Activated T-helper 1 cell treated with anti-CD3 and anti-CD28 coated beads, Interleukin-2, amount 50 U/mL, for 16 hours (primary cell): ENCODE measurements around the gene SIAE.

ENCODE experiments used
- DNase-seq, 2 donors: peaks; one replicate each; pipeline ENCODE4 v3.0.0-alpha.2; 2020; ENCODE audit warnings: low read depth in 1 of 2, low spot score in 1 of 2

The SIAE gene, protein sequence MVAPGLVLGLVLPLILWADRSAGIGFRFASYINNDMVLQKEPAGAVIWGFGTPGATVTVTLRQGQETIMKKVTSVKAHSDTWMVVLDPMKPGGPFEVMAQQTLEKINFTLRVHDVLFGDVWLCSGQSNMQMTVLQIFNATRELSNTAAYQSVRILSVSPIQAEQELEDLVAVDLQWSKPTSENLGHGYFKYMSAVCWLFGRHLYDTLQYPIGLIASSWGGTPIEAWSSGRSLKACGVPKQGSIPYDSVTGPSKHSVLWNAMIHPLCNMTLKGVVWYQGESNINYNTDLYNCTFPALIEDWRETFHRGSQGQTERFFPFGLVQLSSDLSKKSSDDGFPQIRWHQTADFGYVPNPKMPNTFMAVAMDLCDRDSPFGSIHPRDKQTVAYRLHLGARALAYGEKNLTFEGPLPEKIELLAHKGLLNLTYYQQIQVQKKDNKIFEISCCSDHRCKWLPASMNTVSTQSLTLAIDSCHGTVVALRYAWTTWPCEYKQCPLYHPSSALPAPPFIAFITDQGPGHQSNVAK

GRCh38 chr11:124673333-124674167 lies at the start of gene SIAE, which contains the start of gene SPA17:
SIAE (minus strand) TSS chr11:124673739; CDS start chr11:124673708, 31 bp downstream.
SPA17 (plus strand) TSS chr11:124673904; CDS start chr11:124675265, 1,361 bp downstream.
- DNase-seq, result peak; percentile 59 to 74

- no peak for DNase-seq
These were observed 48.6 kb upstream of the SIAE start for GRCh38 chr11:124722176-124722575.

GRCh38 chr11:124719534-124719933 lies 46.0 kb upstream of the SIAE start:
- DNase-seq, result no peak

- no peak for DNase-seq
These were observed 45.3 kb upstream of the SIAE start for GRCh38 chr11:124718801-124719200.

DNA sequence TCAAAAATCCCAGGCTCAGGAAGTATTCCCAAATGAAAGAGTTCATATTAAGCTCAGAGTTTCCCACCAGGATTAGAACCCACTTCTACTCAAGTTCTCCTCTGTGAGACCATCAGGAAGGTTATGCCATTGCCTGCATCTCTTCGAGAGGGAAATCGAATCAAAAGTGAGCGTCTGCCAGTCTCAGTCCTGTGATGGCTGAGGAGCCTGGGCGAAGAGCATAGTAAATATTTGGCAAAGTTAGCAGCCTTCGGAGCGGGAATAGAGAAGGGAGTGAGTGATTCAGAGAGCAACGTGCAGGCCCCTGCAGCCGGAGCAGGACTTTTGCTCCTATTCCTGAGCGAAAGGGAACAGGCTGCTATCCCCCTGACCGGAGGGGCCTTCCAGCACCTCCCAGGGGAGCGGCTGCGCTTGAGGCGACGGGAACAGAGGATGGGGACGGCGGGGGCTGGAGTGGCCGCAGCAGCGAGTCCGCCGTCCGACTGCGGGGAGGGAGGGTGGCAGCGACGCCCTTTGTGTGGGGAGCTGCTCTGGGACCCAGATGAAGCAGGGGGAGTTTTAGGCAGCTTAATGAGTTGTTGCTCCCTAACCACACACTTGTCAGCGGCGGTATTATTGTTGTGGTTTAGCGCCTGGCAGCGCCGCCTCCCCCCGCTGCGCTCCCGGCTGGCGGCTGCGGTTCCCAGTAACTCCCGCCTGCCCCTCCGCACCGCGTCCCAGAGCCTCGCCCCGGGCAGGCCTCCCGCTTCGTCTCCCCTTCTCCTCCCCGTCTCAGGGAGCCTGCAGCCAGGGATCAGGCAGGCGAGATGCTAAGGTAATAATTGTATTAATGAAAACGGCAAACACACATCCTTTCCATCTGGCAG lies 44.5 kb upstream of the SIAE start:
- no peak for DNase-seq

DNA sequence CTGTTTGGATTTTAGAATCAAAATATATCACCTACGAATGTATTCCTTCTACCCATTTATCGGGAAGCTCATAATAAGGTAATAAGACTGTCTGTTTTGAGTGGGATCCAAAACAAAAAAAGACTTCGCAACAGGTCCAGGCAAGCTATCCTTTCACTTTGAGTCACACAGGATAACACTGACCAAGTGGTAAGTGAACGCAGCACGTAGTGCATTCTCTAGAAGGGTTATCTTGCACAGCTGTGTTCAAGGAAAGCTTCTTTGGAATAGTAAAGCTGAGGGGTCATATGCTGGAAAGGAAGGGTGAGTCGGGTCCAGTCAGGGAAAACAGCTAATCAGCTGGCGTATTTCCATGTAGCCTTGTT lies 43.9 kb upstream of the SIAE start:
- no peak for DNase-seq

GRCh38 chr11:124716591-124716990 lies 43.1 kb upstream of the SIAE start:
- DNase-seq, result no peak

DNA sequence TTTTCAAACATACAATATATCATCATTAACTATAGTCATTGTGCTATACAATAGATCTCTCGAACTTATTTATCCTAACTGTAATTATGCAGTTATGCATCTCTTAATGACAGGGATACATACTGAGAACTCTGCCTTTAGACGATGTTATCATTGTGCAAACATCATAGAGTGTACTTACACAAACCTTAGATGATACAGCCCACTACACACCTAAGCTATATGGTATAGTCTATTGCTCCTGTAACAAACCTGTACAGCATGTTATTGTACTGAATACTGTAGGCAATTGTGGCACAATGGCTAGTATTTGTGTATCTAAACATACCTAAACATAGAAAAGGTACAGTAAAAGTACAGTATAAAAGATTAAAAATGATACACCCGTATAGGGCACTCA lies 38.9 kb upstream of the SIAE start:
- DNase-seq, result no peak

DNA sequence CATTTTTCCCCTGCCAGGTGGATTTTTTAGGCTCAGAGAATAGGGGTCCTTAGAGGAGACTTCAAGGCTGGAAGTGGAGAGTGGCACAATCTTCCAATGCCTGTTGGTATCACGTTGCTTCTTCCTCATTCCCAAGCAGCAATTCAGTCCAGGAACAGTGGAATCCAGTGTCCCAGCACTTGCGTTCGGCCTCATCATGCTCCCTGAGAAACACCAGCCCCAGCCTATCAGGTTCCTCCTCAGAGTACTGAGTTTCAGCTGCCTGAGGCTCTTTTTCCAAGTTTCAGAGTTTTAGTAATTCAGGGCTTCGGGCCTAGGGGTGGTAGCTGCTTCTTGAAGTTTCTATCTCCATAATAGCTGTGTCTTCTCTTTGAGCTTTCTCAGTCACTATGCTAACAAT lies 34.3 kb upstream of the SIAE start:
- DNase-seq, result no peak

DNA sequence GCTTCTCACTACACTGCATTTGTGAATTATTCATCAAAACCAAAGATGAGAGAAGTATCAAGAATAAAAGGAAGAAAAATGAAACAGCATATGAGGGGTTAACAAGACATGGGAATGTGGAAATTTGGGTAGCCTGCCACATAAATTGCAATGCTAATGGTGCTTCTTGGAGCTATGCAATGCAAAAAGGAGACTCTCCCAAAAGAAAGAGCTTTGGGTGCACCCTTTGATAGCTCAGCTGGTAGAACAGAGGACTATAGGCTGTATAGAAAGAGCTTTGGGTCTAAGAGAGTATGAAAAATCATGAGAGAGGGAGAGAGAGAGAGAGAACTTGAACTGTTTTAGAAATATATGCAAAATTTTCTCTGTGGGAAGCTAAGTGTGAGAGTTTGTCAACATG lies 26.5 kb upstream of the SIAE start:
- DNase-seq, result no peak

DNA sequence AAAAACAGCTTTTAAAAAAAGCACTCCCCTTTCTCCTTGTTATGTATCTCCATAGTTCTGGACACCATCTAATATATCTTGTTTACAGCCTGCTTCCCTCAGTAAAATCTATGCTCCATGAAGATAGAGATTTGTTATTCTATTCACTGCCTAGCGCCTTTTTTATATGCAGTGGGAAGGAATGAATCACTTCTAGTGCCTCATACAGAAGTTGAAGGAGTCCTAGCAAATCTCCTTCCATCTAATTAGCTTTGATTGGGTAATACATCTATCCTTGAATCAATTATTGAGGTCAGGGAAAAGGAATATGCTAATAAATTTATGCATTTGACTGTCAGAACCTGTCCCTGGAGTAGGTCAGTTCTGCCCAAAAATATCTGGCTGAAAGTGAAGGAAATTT lies 26.0 kb upstream of the SIAE start:
- no peak for DNase-seq

DNA sequence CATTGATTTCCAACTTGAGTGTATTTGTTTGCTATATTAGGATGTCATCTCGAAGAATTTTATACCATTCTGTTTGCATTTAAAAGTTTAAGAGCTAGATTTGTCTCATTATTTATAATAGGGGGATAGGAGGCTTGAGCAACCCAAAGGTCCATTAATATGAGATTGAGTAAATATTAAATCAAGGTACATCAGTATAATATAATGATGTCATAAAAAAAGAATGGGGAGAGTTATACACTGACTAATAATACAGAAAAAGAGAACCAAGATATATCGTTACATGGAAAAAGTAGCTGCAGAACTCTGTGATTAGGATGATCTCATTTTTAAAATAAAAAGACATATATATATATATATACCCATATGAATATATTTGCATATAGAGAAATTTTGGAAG lies 19.6 kb upstream of the SIAE start:
- DNase-seq, result no peak

DNA sequence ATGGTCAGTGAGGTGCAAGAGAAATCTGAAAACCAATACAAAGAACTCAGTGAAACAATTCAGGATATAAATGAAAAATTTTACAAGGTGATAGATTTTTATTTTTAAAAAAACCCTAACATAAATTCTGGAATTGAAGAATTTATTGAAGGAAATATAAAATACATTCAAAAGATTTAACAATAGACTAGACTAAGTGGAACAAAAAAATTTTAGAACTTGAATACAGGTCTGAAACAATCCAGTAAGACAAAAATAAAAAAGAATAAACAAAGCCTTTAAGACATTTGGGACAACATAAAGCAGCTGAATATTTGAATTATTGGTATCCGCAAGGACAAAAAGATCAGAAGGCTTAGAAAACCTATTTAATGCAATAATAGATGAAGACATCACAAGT lies 8.9 kb upstream of the SIAE start:
- DNase-seq, result no peak

- no peak for DNase-seq
These were observed 7.9 kb upstream of the SIAE start for GRCh38 chr11:124681421-124681820.

DNA sequence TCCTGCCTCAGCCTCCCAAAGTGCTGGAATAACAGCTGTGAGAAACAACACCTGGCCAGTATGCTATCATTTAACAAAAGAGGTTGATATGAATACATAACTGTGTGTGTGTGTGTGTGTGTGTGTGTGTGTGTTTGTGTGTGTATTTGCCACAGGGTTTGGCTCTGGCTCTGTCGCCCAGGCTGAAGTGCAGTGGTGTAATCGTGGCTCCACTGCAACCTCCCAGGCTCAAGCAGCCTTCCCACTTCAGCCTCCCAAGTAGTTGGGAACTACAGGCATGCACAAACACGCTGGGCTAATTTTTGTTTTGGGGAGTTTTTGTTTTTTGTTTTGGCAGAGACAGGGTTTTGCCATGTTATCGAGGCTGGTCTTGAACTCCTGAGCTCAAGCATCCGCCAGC lies 4.9 kb upstream of the SIAE start:
- DNase-seq, result no peak

GRCh38 chr11:124676386-124676785 lies 2.8 kb upstream of the SIAE start:
- DNase-seq, result no peak

DNA sequence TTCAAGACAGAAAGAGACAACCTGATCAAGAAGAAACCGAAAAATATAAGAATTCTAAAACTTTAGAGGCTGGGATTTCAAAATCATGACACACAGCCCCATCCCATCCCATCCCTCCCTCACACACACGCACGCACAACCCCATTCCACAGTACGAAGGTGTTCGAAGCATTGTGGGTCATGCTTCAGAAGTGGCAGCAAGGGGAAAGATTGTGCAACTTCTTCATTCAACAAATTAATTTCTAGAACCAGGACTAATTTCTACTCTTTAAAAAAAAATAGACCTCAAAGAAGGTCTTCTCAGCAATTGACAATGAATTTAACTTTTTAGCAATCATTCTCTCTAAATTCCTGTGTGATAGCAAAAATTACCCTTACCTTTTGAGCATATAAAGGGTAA lies 1.0 kb upstream of the SIAE start:
- no peak for DNase-seq

DNA sequence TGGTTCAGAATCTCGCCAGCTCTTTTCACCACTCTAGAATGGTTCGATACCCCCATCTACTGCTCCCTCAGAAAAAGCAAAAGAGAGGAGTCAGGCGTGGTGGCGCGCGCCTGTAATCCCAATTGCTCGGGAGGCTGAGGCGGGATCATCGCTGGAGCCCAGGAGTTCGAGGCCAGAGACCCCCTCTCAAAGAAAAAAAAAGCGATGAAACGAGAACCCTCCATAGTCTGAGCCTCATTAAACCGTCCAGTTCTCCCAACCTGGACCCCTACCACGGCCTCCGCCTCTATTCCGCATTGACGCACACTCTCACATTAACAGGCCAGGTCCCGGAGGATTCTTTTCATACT lies 604 bp upstream of the SIAE start:
- no peak for DNase-seq

- DNase-seq, result no peak
These were observed 863 bp downstream of the SIAE start for GRCh38 chr11:124672536-124673215.

DNA sequence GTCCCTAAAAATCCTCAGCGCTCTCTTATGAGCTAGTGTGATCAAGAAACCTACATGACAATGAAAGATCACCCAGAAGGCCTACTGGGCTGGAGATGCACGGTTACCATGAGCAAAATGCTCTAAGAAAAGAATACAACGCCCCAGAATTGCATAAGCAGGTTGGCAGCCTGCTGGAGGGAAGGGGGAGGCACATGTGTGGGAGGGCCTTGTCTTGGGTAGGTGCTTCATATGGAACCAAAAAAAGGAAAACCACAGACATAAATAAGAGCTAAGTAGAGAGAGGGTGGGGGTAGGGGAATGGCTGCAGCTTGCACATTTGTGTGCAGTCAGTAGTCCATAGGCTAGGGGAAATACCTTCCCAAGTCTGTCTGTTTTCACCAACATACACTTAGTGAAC lies 2.8 kb downstream of the SIAE start:
- DNase-seq, result no peak

DNA sequence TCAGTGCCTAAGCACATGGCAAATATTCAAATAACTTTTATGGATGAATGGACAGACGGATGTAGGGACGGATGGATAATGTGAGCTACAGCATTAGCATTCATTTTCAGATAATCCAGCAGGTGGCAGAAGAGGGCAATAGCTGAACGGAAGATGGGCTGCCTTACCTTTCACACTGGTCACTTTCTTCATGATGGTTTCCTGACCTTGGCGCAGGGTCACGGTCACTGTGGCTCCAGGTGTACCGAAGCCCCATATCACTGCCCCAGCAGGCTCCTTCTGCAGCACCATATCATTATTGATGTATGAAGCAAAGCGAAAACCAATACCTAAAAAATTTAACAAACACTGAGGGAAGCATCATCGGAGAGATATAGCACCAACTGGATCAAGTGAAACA lies 4.3 kb downstream of the SIAE start:
- no peak for DNase-seq
